CD14-positive monocyte (primary cell): Measurements from ENCODE around the gene KRTAP2-3. TPM values are rescaled to one million over a fixed set of nuclear protein-coding genes. Genes with fewer than 3 reads are reported as not detected.

Source experiments
- DNase-seq, 3 donors: peaks; one replicate each; pipeline ENCODE4 v3.0.0-alpha.2; 2011 to 2022
- H2AFZ ChIP-seq: 2 replicates; pipeline ENCODE4 v1.6.0; 2012; ENCODE audit warnings: mild to moderate bottlenecking, low read depth, low read length, inconsistent platforms; ENCODE audit not compliant: insufficient read depth, poor library complexity, severe bottlenecking
- H3K27ac ChIP-seq, 2 donors: 1 replicate in 1 of 2; 2 replicates in 1 of 2; pipeline ENCODE4 v1.5.1; 2012 to 2013; ENCODE audit warnings: low read length in 2 of 2, control low read depth in 1 of 2, inconsistent platforms in 1 of 2, low read depth in 1 of 2, mild to moderate bottlenecking in 1 of 2
- H3K27me3 ChIP-seq, 2 donors: one replicate each; pipeline versions ENCODE4 v1.6.0 to v1.6.1; 2011 to 2013; ENCODE audit warnings: low read length in 2 of 2; ENCODE audit not compliant: control insufficient read depth in 2 of 2, insufficient read depth in 2 of 2
- H3K36me3 ChIP-seq, 2 donors: replicated peaks in 1 of 2; 1 replicate in 1 of 2; 2 replicates in 1 of 2; pipeline versions ENCODE4 v1.5.1 to v1.6.1; 2012 to 2013; ENCODE audit warnings: low read length in 2 of 2, control low read depth in 1 of 2, inconsistent platforms in 1 of 2, mild to moderate bottlenecking in 1 of 2; ENCODE audit not compliant: insufficient read depth in 2 of 2, control insufficient read depth in 1 of 2
- H3K4me1 ChIP-seq, 2 donors: 1 replicate in 1 of 2; 2 replicates in 1 of 2; pipeline versions ENCODE4 v1.5.1 to v1.6.1; 2012 to 2013; ENCODE audit warnings: low read length in 2 of 2, control low read depth in 1 of 2, inconsistent platforms in 1 of 2, mild to moderate bottlenecking in 1 of 2, moderate library complexity in 1 of 2; ENCODE audit not compliant: insufficient read depth in 2 of 2, control insufficient read depth in 1 of 2
- H3K4me2 ChIP-seq: replicated peaks from 2 replicates; pipeline ENCODE3; 2012; ENCODE audit warnings: low read length, moderate library complexity, mild to moderate bottlenecking; ENCODE audit not compliant: poor library complexity, severe bottlenecking; ENCODE audit errors: extremely low read depth
- H3K4me3 ChIP-seq, 3 experiments: fragments of 200-600 bp in 1 of 3; sonication (generic) in 1 of 3; replicated peaks in 1 of 3; 1 replicate in 2 of 3; 2 replicates in 1 of 3; pipeline ENCODE4 v1.5.1; 2011 to 2013; ENCODE audit warnings: low read length in 3 of 3, mild to moderate bottlenecking in 3 of 3, control low read depth in 2 of 3, low read depth in 2 of 3, inconsistent platforms in 1 of 3, moderate library complexity in 1 of 3
- H3K79me2 ChIP-seq: 2 replicates; pipeline ENCODE4 v1.6.0; 2012; ENCODE audit warnings: mild to moderate bottlenecking, control low read depth, inconsistent platforms, low read length, moderate library complexity; ENCODE audit not compliant: insufficient read depth
- H3K9ac ChIP-seq: 2 replicates; pipeline ENCODE4 v1.6.0; 2017; ENCODE audit warnings: low read length, mild to moderate bottlenecking; ENCODE audit not compliant: insufficient read depth, poor library complexity, severe bottlenecking
- H3K9me3 ChIP-seq, 2 donors: replicated peaks in 1 of 2; 1 replicate in 1 of 2; 2 replicates in 1 of 2; pipeline versions ENCODE4 v1.5.1 to v1.6.1; 2012 to 2013; ENCODE audit warnings: low read length in 2 of 2, control low read depth in 1 of 2; ENCODE audit not compliant: control insufficient read depth in 1 of 2, insufficient read depth in 1 of 2
- H4K20me1 ChIP-seq: 2 replicates; pipeline ENCODE4 v1.6.0; 2012; ENCODE audit warnings: mild to moderate bottlenecking, low read length, control low read depth, moderate library complexity; ENCODE audit not compliant: insufficient read depth
- H3K27ac Mint-ChIP-seq, 7 donors: one replicate each; pipeline ENCODE4 v1.8.0; 2020; ENCODE audit warnings: mild to moderate bottlenecking in 7 of 7, mixed read lengths in 7 of 7, moderate library complexity in 6 of 7, inconsistent platforms in 2 of 7
- H3K27me3 Mint-ChIP-seq, 3 donors: one replicate each; pipeline ENCODE4 v1.8.0; 2021 to 2022; ENCODE audit warnings: low read depth in 3 of 3, mild to moderate bottlenecking in 3 of 3, mixed read lengths in 3 of 3, moderate library complexity in 3 of 3, inconsistent platforms in 1 of 3
- H3K36me3 Mint-ChIP-seq, 2 donors: one replicate each; pipeline ENCODE4 v1.8.0; 2020; ENCODE audit warnings: mixed read lengths in 2 of 2, inconsistent platforms in 1 of 2, mild to moderate bottlenecking in 1 of 2
- H3K4me1 Mint-ChIP-seq: one replicate; pipeline ENCODE4 v1.8.0; 2020; ENCODE audit warnings: mild to moderate bottlenecking, mixed read lengths
- H3K4me3 Mint-ChIP-seq, 2 donors: one replicate each; pipeline ENCODE4 v1.8.0; 2020; ENCODE audit warnings: mild to moderate bottlenecking in 2 of 2, mixed read lengths in 2 of 2, moderate library complexity in 1 of 2
- H3K9me3 Mint-ChIP-seq, 7 donors: one replicate each; pipeline ENCODE4 v1.8.0; 2020 to 2022; ENCODE audit warnings: mixed read lengths in 7 of 7, mild to moderate bottlenecking in 6 of 7, moderate library complexity in 6 of 7, inconsistent platforms in 2 of 7
- CTCF ChIP-seq: fragments of 200-600 bp; IDR thresholded peaks from one replicate; pipeline ENCODE4 v1.8.0; 2022; ENCODE audit warnings: antibody characterized with exemption, mild to moderate bottlenecking
- WGBS: methylation state at CpG from one replicate; pipeline ENCODE4 v1.1.5; 2013; ENCODE audit warnings: missing lambda C conversion rate; ENCODE audit not compliant: insufficient coverage; 5-methylcytosine and 5-hydroxymethylcytosine counted together
- intact Hi-C, 2 donors: fragments of 100-400 bp; cut with micrococcal nuclease; formaldehyde crosslinking; loops; one replicate each; pipeline versions ENCODE4 v1.15.0 to v1.15.1; 2023
- polyA plus RNA-seq, 3 donors: library from polyadenylated mRNA; depleted of rRNA in 1 of 3; unstranded in 2 of 3; stranded (reverse) in 1 of 3; fragments of 300-500 nt in 2 of 3; fragments of >200 nt in 1 of 3; fragmentation: Illumina TruSeq in 2 of 3; gene quantifications; 1 replicate in 2 of 3; 2 replicates in 1 of 3; pipeline ENCODE4 v1.2.3, GENCODE V29; 2012 to 2021

The KRTAP2-3 gene
- polyA plus RNA-seq, 3 donors = not detected

- H3K4me2 ChIP-seq = no peak overlapping the region
- peaks cover 0 to 8% (median 5%) of the 10 kb centered on the region in 7 donors for H3K9me3 Mint-ChIP-seq
- H3K79me2 ChIP-seq = no peaks in the 10 kb centered on the region
- no peak for TF ChIP-seq CTCF
- H3K4me3 ChIP-seq = no peak overlapping the region
- H4K20me1 ChIP-seq = no peaks in the 10 kb centered on the region
- H3K4me1 Mint-ChIP-seq = no peaks in the 10 kb centered on the region
- H3K27ac ChIP-seq = no peak overlapping the region
- H3K4me3 Mint-ChIP-seq = no peak overlapping the region
- H3K27ac Mint-ChIP-seq = no peak overlapping the region
- H3K27me3 Mint-ChIP-seq = peaks cover 2 to 5% (median 3%) of the 10 kb centered on the region in 3 donors
- no peak overlapping the region for H2AFZ ChIP-seq
- no peaks in the 10 kb centered on the region for H3K36me3 Mint-ChIP-seq
- no peaks in the 10 kb centered on the region for H3K9me3 ChIP-seq
- H3K36me3 ChIP-seq = no peaks in the 10 kb centered on the region
- no peak overlapping the region for H3K9ac ChIP-seq
- intact Hi-C loops = no loop called here
- H3K27me3 ChIP-seq = no peaks in the 10 kb centered on the region
- 100% methylated on average over 1 of the region's 2 CpGs for WGBS
- no peaks in the 10 kb centered on the region for H3K4me1 ChIP-seq
- no peak for DNase-seq
Observed at GRCh38 chr17:41073676-41074075, 13.8 kb upstream of the KRTAP2-3 start.

GRCh38 chr17:41071606-41072360 is 11.9 kb upstream of the KRTAP2-3 start:
- Mint-ChIP-seq H3K27ac (peak overlapping the region in 1 of 7 donors; percentile 31), H3K36me3 (no peaks in the 10 kb centered on the region), H3K4me3 (no peak overlapping the region), H3K27me3 (peaks cover 0 to 5% (median 2%) of the 10 kb centered on the region in 3 donors), H3K9me3 (peaks cover 0 to 8% (median 3%) of the 10 kb centered on the region in 7 donors), H3K4me1 (no peaks in the 10 kb centered on the region)
- H4K20me1 ChIP-seq = no peaks in the 10 kb centered on the region
- TF ChIP-seq CTCF = no peak
- no peak overlapping the region for H3K4me3 ChIP-seq
- H2AFZ ChIP-seq = no peak overlapping the region
- H3K36me3 ChIP-seq = no peaks in the 10 kb centered on the region
- no peaks in the 10 kb centered on the region for H3K27me3 ChIP-seq
- no peak overlapping the region for H3K27ac ChIP-seq
- no peaks in the 10 kb centered on the region for H3K79me2 ChIP-seq
- no peaks in the 10 kb centered on the region for H3K4me1 ChIP-seq
- H3K9ac ChIP-seq = no peak overlapping the region
- H3K4me2 ChIP-seq = no peak overlapping the region
- intact Hi-C loops = no loop called here
- no peaks in the 10 kb centered on the region for H3K9me3 ChIP-seq
- WGBS = 83% methylated on average over 5 of the region's 5 CpGs
- no peak for DNase-seq
